ENCODE measurements around the gene RRBP1. TPM values are rescaled to one million over a fixed set of nuclear protein-coding genes. Genes with fewer than 3 reads are reported as not detected.

The RRBP1 gene
- total RNA-seq, 1 donor from 2014 or later, result 101 TPM

DNA sequence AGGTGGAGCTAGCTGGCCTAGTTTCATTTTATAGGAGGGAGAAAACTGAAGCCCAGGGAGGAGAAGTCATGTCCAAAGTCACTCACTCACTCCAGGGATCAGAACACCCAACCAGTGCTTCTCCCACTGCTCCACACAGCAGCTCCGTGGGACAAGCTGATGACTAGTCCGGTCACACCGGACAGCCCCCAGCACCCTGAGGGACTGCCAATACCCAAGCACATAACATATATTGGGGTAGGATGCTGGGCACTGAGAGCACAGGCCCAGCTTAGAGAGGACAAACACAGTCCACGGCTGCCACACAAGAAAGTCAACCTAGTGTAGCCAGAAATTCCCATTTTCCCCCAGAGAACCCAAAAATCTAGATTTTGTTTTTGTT is 5.7 kb downstream of the RRBP1 start:
- Histone ChIP-seq H3K4me1 (peaks cover 15 to 29% of the 10 kb centered on the region in 2 donors), H3K27me3 (no peaks in the 10 kb centered on the region), H3K27ac (peak overlapping the region; percentile 61 to 72), H3K4me3 (no peak overlapping the region), H3K36me3 (peaks cover 4 to 6% of the 10 kb centered on the region in 2 donors), H3K9me3 (no peaks in the 10 kb centered on the region)
- intact Hi-C loops (cut with DNase I), result no loop called here
- DNase-seq (ENCODE audit: low spot score in 2 of 2), result no peak
- TF ChIP-seq, protein P1, sequence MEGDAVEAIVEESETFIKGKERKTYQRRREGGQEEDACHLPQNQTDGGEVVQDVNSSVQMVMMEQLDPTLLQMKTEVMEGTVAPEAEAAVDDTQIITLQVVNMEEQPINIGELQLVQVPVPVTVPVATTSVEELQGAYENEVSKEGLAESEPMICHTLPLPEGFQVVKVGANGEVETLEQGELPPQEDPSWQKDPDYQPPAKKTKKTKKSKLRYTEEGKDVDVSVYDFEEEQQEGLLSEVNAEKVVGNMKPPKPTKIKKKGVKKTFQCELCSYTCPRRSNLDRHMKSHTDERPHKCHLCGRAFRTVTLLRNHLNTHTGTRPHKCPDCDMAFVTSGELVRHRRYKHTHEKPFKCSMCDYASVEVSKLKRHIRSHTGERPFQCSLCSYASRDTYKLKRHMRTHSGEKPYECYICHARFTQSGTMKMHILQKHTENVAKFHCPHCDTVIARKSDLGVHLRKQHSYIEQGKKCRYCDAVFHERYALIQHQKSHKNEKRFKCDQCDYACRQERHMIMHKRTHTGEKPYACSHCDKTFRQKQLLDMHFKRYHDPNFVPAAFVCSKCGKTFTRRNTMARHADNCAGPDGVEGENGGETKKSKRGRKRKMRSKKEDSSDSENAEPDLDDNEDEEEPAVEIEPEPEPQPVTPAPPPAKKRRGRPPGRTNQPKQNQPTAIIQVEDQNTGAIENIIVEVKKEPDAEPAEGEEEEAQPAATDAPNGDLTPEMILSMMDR (IDR thresholded peaks at IDR 0.05), result no peak

DNA sequence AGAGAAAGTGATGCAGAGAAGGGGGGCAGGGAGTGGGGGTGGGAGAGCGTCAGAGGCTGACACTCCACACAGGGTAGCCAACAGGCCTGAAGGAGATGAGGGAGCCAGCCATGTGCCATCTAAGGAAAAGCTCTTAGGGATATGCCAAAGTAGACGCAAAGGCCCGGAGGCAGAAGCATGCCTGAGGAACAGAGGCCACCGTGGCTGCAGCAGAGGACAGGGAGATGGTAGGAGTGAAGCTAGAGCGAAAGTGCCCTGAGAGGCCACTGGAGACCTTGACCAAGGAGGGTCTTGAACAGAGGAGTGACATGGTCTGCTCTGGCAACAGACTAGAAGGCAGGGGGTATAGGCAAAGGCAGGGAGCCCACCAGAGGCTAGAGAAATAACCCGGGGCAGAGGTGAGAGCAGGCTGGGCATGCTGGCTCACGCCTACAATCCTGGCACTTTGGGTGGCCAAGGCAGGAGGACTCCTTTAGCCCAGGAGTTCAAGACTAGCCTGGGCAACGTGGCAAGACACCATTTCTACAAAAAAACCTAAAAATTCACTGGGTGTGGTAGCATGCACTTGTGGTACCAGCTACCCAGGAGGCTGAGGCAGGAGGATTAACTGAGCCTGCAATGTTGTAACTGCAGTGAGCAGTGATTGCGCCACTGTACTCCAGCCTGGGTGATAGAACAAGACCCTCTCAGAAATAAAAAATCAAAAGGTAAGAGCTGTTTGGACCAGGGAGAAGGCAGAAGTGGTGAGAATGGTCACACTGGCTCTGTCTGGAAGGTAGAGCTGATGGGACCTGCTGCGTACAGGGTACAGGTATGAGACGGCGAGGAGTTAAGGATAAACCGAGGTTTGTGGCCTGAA is 6.3 kb downstream of the RRBP1 start:
- intact Hi-C loops (cut with DNase I), result no loop called here
- no peaks in the 10 kb centered on the region for H3K9me3 ChIP-seq
- peaks cover 15 to 29% of the 10 kb centered on the region in 2 donors for H3K4me1 ChIP-seq
- H3K4me3 ChIP-seq, result no peak overlapping the region
- no peaks in the 10 kb centered on the region for H3K27me3 ChIP-seq
- DNase-seq (ENCODE audit: low spot score in 2 of 2), result no peak
- H3K36me3 ChIP-seq, result peaks cover 4 to 7% of the 10 kb centered on the region in 2 donors
- peak overlapping the region in 1 of 2 donors; percentile 72 for H3K27ac ChIP-seq
- TF ChIP-seq, protein P1 (IDR thresholded peaks at IDR 0.05), result no peak

DNA sequence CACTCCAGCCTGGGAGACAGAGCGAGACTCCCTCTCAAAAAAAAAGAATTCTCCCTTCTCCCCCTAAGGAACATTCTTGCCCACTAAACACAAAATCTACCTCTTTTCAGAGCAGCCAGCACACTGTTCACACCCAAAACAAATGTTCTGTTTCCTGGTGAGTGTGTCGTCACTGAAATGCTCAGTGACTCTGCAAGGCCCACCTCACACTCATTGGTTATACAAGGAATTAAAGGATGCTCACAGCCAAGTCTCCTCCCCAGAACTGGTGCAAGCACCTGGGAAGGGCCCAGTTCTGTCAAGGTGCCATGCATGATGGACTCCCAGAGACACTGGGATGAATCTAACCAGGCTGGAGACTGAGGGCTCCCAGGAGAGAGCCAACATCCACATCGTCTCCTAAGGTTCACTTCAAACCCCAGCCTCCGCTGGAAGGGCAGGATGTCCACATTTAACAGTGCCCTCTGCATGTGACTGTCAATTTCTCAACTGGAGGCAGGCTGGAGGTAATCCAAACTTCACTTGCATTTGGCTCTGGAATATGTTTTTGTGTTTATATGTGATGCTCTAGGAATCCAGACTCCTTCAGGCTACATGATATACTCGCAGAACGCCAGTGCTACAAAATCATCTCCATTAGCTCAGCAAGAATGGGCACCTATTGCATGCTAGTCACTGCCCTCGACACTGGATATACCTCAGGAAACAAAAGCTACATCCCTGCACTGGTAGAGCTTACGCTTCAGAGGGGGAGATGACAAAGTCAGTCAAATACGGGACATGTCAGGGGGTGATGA is 7.1 kb downstream of the RRBP1 start:
- Histone ChIP-seq H3K4me1 (peaks cover 15 to 25% of the 10 kb centered on the region in 2 donors), H3K27me3 (no peaks in the 10 kb centered on the region), H3K27ac (no peak overlapping the region), H3K9me3 (no peaks in the 10 kb centered on the region), H3K36me3 (peaks cover 4 to 7% of the 10 kb centered on the region in 2 donors), H3K4me3 (no peak overlapping the region)
- no peak for DNase-seq (ENCODE audit: low spot score in 2 of 2)
- intact Hi-C loops (cut with DNase I), result no loop called here
- TF ChIP-seq, protein P1 (IDR thresholded peaks at IDR 0.05), result no peak

DNA sequence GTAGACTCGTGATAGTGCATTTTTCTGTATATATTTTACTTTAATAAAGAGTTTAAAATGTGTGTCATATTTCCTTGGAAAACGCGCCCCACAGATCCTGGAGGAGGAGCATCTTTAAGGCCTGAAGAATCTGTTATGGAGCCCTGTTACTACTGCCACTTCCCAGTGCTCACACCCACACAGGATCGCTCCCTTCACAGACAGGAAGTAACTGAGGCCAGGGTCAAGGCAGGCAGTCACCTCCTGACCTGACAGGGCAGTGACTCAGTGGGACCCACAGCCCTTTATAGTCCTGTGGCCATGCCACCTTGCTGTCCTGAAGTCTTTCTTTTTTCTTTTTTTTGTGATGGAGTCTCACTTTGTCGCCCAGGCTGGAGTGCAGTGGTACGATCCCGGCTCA is 9.0 kb downstream of the RRBP1 start:
- peak in 1 of 2 donors; percentile 41 for DNase-seq (ENCODE audit: low spot score in 2 of 2)
- TF ChIP-seq, protein P1 (IDR thresholded peaks at IDR 0.05), result no peak
- no peaks in the 10 kb centered on the region for H3K27me3 ChIP-seq
- H3K4me1 ChIP-seq, result peaks cover 15 to 23% of the 10 kb centered on the region in 2 donors
- intact Hi-C loops (cut with DNase I), result no loop called here
- H3K36me3 ChIP-seq, result peaks cover 4 to 7% of the 10 kb centered on the region in 2 donors
- no peaks in the 10 kb centered on the region for H3K9me3 ChIP-seq
- H3K4me3 ChIP-seq, result no peak overlapping the region
- no peak overlapping the region for H3K27ac ChIP-seq

DNA sequence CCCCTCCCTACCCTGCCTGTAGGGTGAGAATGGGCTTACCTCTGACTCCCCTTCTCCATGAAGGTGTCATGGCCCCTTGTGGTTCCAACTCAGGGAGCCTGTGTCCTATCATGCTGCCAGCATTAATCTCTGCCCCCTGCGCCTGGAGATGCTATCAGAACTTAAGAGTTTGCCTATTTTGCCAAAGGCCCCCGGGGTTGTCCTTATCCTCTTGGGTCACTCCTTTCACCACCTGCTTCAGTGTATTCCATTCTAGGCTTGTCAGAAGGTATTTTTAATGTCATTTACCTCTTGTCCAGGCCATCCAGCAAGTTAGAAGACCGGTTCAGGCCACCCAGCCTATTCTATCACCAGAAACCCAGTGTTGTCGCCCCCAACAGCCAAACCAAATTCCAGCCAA is 10.5 kb downstream of the RRBP1 start:
- H3K4me1 ChIP-seq, result peaks cover 15 to 23% of the 10 kb centered on the region in 2 donors

More for the DNA sequence above, 10.5 kb downstream of the RRBP1 start:
- H3K27ac ChIP-seq, result no peak overlapping the region
- H3K4me3 ChIP-seq, result no peak overlapping the region
- peak in 1 of 2 donors; percentile 49 for DNase-seq (ENCODE audit: low spot score in 2 of 2)
- TF ChIP-seq, protein P1 (IDR thresholded peaks at IDR 0.05), result no peak
- no peaks in the 10 kb centered on the region for H3K9me3 ChIP-seq
- intact Hi-C loops (cut with DNase I), result no loop called here
- no peaks in the 10 kb centered on the region for H3K27me3 ChIP-seq
- H3K36me3 ChIP-seq, result peaks cover 0 to 2% of the 10 kb centered on the region in 2 donors
